ENCODE results near the gene KCNJ15. TPM values are rescaled to one million over a fixed set of nuclear protein-coding genes. Genes with fewer than 3 reads are reported as not detected.

KCNJ15 gene
- total and polyA plus RNA-seq, 2 of the 13 experiments (the other 11 are each of a cell fraction or from before 2014, with no cell fraction given), result not detected

DNA sequence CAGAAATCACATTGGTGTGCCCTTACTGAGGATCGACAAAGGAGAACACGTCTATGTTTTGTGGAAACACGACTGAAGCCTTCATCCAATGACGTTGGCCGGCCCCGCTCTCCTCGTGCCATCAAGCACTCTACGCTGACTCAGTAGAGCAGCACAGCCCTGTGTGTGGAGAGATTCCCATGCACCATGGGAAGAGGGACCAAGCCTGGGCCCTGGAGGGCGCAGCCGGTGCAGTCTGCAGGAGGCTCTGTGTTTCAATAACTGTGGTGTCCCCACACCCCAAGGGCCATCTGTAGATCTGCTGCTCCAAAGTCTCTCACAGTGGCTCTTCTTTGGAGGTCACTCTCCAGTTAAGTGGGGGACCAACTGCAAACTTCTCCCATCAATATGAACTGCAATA lies 97.4 kb downstream of the KCNJ15 start (continued):
- TF ChIP-seq ZNF770 (CRISPR knock-in tag; IDR thresholded peaks at IDR 0.05), result no peak
- TF ChIP-seq, protein P1, sequence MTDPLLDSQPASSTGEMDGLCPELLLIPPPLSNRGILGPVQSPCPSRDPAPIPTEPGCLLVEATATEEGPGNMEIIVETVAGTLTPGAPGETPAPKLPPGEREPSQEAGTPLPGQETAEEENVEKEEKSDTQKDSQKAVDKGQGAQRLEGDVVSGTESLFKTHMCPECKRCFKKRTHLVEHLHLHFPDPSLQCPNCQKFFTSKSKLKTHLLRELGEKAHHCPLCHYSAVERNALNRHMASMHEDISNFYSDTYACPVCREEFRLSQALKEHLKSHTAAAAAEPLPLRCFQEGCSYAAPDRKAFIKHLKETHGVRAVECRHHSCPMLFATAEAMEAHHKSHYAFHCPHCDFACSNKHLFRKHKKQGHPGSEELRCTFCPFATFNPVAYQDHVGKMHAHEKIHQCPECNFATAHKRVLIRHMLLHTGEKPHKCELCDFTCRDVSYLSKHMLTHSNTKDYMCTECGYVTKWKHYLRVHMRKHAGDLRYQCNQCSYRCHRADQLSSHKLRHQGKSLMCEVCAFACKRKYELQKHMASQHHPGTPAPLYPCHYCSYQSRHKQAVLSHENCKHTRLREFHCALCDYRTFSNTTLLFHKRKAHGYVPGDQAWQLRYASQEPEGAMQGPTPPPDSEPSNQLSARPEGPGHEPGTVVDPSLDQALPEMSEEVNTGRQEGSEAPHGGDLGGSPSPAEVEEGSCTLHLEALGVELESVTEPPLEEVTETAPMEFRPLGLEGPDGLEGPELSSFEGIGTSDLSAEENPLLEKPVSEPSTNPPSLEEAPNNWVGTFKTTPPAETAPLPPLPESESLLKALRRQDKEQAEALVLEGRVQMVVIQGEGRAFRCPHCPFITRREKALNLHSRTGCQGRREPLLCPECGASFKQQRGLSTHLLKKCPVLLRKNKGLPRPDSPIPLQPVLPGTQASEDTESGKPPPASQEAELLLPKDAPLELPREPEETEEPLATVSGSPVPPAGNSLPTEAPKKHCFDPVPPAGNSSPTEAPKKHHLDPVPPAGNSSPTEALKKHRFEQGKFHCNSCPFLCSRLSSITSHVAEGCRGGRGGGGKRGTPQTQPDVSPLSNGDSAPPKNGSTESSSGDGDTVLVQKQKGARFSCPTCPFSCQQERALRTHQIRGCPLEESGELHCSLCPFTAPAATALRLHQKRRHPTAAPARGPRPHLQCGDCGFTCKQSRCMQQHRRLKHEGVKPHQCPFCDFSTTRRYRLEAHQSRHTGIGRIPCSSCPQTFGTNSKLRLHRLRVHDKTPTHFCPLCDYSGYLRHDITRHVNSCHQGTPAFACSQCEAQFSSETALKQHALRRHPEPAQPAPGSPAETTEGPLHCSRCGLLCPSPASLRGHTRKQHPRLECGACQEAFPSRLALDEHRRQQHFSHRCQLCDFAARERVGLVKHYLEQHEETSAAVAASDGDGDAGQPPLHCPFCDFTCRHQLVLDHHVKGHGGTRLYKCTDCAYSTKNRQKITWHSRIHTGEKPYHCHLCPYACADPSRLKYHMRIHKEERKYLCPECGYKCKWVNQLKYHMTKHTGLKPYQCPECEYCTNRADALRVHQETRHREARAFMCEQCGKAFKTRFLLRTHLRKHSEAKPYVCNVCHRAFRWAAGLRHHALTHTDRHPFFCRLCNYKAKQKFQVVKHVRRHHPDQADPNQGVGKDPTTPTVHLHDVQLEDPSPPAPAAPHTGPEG (CRISPR knock-in tag; IDR thresholded peaks at IDR 0.05), result no peak
- TF ChIP-seq ZNF556 (CRISPR knock-in tag; IDR thresholded peaks at IDR 0.05; ENCODE audit: borderline replicate concordance), result no peak
- TF ChIP-seq ZGPAT (CRISPR knock-in tag; IDR thresholded peaks at IDR 0.05), result no peak
- TF ChIP-seq SETDB1 (CRISPR knock-in tag; IDR thresholded peaks at IDR 0.05; ENCODE audit: borderline replicate concordance), result no peak
- no peak for TF ChIP-seq ZNF746 (CRISPR knock-in tag; IDR thresholded peaks at IDR 0.05)
